ENCODE data around the gene DPP10.

Gene DPP10

GRCh38 chr2:115650827-115651226 is 1208.4 kb downstream of the DPP10 start:
- no peaks in the 10 kb centered on the region for H3K9me3 ChIP-seq (ENCODE audit: low read length)
- H3K27me3 ChIP-seq (ENCODE audit: insufficient read depth, low read length): no peaks in the 10 kb centered on the region
- H4K20me1 ChIP-seq (ENCODE audit: insufficient read depth, low read length): no peaks in the 10 kb centered on the region
- no peaks in the 10 kb centered on the region for H3K9me2 ChIP-seq (ENCODE audit: low read depth, low read length)
- H3K4me2 ChIP-seq (ENCODE audit: low read length): no peak overlapping the region
- no peak overlapping the region for H3K9ac ChIP-seq (ENCODE audit: low read length)
- no peaks in the 10 kb centered on the region for H3F3A ChIP-seq (ENCODE audit: insufficient read depth, low read length)
- no peak overlapping the region for H2AFZ ChIP-seq (ENCODE audit: low read length)
- TF ChIP-seq, protein P1, sequence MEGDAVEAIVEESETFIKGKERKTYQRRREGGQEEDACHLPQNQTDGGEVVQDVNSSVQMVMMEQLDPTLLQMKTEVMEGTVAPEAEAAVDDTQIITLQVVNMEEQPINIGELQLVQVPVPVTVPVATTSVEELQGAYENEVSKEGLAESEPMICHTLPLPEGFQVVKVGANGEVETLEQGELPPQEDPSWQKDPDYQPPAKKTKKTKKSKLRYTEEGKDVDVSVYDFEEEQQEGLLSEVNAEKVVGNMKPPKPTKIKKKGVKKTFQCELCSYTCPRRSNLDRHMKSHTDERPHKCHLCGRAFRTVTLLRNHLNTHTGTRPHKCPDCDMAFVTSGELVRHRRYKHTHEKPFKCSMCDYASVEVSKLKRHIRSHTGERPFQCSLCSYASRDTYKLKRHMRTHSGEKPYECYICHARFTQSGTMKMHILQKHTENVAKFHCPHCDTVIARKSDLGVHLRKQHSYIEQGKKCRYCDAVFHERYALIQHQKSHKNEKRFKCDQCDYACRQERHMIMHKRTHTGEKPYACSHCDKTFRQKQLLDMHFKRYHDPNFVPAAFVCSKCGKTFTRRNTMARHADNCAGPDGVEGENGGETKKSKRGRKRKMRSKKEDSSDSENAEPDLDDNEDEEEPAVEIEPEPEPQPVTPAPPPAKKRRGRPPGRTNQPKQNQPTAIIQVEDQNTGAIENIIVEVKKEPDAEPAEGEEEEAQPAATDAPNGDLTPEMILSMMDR (IDR thresholded peaks at IDR 0.05; ENCODE audit: low read length): no peak
- no peak for TF ChIP-seq EZH2 (IDR thresholded peaks at IDR 0.05; ENCODE audit: borderline replicate concordance, low read length)
- H3K4me1 ChIP-seq (ENCODE audit: insufficient read depth, low read length, severe bottlenecking): no peaks in the 10 kb centered on the region
- no peaks in the 10 kb centered on the region for H3K79me2 ChIP-seq (ENCODE audit: insufficient read depth, low read length)
- no peak overlapping the region for H3K27ac ChIP-seq (ENCODE audit: low read depth, low read length, poor library complexity, severe bottlenecking)
- H3K4me3 ChIP-seq (ENCODE audit: low read depth, low read length, poor library complexity, severe bottlenecking): no peak overlapping the region
- no peaks in the 10 kb centered on the region for H3K36me3 ChIP-seq (ENCODE audit: insufficient read depth, low read length)

DNA sequence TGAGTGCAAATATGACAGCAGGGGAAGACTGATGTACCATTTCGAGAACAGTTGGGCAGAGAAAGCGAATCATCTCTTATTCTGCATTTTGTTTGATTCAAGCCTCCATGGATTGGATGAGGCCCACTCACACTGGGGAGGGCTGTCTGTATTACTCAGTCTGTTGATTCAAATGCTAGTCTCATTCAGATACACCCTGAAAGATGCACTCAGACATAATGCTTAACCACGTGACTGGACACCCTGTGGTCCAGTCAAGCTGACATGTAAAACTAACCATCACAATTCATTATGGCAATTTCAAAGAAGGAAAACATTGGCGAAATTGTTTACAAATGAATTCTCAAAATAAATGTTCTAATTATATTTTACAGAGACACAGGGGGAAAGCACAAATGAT is 1210.2 kb downstream of the DPP10 start:
- TF ChIP-seq EZH2 (IDR thresholded peaks at IDR 0.05; ENCODE audit: borderline replicate concordance, low read length): no peak
- TF ChIP-seq, protein P1 (IDR thresholded peaks at IDR 0.05; ENCODE audit: low read length): no peak
- no peaks in the 10 kb centered on the region for H3K79me2 ChIP-seq (ENCODE audit: insufficient read depth, low read length)
- no peak overlapping the region for H3K4me3 ChIP-seq (ENCODE audit: low read depth, low read length, poor library complexity, severe bottlenecking)
- H3K9me2 ChIP-seq (ENCODE audit: low read depth, low read length): no peaks in the 10 kb centered on the region
- no peaks in the 10 kb centered on the region for H3K4me1 ChIP-seq (ENCODE audit: insufficient read depth, low read length, severe bottlenecking)
- H3F3A ChIP-seq (ENCODE audit: insufficient read depth, low read length): no peaks in the 10 kb centered on the region
- no peak overlapping the region for H2AFZ ChIP-seq (ENCODE audit: low read length)
- H3K27ac ChIP-seq (ENCODE audit: low read depth, low read length, poor library complexity, severe bottlenecking): no peak overlapping the region
- H3K27me3 ChIP-seq (ENCODE audit: insufficient read depth, low read length): no peaks in the 10 kb centered on the region
- no peaks in the 10 kb centered on the region for H4K20me1 ChIP-seq (ENCODE audit: insufficient read depth, low read length)
- no peak overlapping the region for H3K4me2 ChIP-seq (ENCODE audit: low read length)
- no peaks in the 10 kb centered on the region for H3K9me3 ChIP-seq (ENCODE audit: low read length)
- no peak overlapping the region for H3K9ac ChIP-seq (ENCODE audit: low read length)
- H3K36me3 ChIP-seq (ENCODE audit: insufficient read depth, low read length): no peaks in the 10 kb centered on the region

DNA sequence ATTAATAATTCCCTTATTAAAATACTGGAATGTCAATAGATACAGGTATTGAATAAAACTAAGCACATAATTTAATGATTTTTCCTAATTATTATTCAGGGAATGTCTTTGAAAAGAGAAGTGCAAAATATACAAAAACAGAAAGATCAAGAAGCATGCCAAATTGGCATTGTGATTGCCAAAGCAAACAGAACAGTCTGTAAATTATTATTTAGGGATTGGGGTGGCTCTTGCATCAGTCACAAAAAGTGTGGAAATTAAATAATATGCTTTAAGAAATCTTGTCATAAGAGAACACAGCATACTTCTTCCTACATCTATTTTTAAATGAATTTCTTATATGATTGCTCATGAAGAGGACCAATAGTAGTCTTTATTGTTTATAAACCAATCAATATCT is 1211.9 kb downstream of the DPP10 start:
- Histone ChIP-seq H3K9ac (ENCODE audit: low read length) (no peak overlapping the region), H3F3A (ENCODE audit: insufficient read depth, low read length) (no peaks in the 10 kb centered on the region), H4K20me1 (ENCODE audit: insufficient read depth, low read length) (no peaks in the 10 kb centered on the region), H3K9me3 (ENCODE audit: low read length) (no peaks in the 10 kb centered on the region), H3K36me3 (ENCODE audit: insufficient read depth, low read length) (no peaks in the 10 kb centered on the region), H3K4me3 (ENCODE audit: low read depth, low read length, poor library complexity, severe bottlenecking) (no peak overlapping the region), H3K79me2 (ENCODE audit: insufficient read depth, low read length) (no peaks in the 10 kb centered on the region), H3K27me3 (ENCODE audit: insufficient read depth, low read length) (no peaks in the 10 kb centered on the region), H2AFZ (ENCODE audit: low read length) (no peak overlapping the region), H3K4me1 (ENCODE audit: insufficient read depth, low read length, severe bottlenecking) (no peaks in the 10 kb centered on the region), H3K4me2 (ENCODE audit: low read length) (no peak overlapping the region), H3K9me2 (ENCODE audit: low read depth, low read length) (no peaks in the 10 kb centered on the region), H3K27ac (ENCODE audit: low read depth, low read length, poor library complexity, severe bottlenecking) (no peak overlapping the region)
- TF ChIP-seq, protein P1 (IDR thresholded peaks at IDR 0.05; ENCODE audit: low read length): no peak
- no peak for TF ChIP-seq EZH2 (IDR thresholded peaks at IDR 0.05; ENCODE audit: borderline replicate concordance, low read length)

Measured in OCI-LY1 (cell line).